ENCODE data around the gene PARP14.

DNA sequence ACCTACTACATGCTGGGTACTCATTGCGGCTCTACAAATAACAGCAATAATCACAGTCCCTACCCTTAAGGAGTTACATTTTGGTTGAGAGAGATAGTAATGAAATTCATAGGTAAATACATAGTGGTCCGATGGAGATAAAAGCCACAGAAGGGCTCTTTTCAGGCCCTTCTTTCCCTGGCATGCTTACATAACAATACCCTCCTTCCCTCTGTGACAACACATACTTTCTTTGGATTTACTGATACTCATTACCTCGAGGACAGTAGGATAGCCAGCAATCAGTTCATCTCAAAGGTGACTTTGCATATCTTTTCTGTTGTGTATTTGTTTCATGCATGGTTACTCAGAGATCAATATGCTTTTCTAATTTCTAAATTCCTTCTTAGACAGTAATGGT lies 58.5 kb downstream of the PARP14 start:
- TF ChIP-seq POLR2A (IDR thresholded peaks at IDR 0.05; ENCODE audit: low read depth, low read length) (no peak), SMAD1 (IDR thresholded peaks at IDR 0.05; ENCODE audit: low read depth, partially characterized antibody) (no peak)
- TF ChIP-seq, protein P1, sequence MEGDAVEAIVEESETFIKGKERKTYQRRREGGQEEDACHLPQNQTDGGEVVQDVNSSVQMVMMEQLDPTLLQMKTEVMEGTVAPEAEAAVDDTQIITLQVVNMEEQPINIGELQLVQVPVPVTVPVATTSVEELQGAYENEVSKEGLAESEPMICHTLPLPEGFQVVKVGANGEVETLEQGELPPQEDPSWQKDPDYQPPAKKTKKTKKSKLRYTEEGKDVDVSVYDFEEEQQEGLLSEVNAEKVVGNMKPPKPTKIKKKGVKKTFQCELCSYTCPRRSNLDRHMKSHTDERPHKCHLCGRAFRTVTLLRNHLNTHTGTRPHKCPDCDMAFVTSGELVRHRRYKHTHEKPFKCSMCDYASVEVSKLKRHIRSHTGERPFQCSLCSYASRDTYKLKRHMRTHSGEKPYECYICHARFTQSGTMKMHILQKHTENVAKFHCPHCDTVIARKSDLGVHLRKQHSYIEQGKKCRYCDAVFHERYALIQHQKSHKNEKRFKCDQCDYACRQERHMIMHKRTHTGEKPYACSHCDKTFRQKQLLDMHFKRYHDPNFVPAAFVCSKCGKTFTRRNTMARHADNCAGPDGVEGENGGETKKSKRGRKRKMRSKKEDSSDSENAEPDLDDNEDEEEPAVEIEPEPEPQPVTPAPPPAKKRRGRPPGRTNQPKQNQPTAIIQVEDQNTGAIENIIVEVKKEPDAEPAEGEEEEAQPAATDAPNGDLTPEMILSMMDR (IDR thresholded peaks at IDR 0.05 in 2 of 3, conservative IDR thresholded peaks at IDR 0.05 in 1 of 3; ENCODE audit: control insufficient read depth in 2 of 3, extremely low read depth in 1 of 3, insufficient read depth in 1 of 3, low read depth in 3 of 3, low read length in 3 of 3) = no peak

Data from GM12878 (cell line).